Measurements from ENCODE around the gene PLEKHA4. TPM values are rescaled to one million over a fixed set of nuclear protein-coding genes. Genes with fewer than 3 reads are reported as not detected.

The PLEKHA4 gene
- polyA plus RNA-seq, 3 donors, result 0.69 to 1.5 (median 1.1) TPM

DNA sequence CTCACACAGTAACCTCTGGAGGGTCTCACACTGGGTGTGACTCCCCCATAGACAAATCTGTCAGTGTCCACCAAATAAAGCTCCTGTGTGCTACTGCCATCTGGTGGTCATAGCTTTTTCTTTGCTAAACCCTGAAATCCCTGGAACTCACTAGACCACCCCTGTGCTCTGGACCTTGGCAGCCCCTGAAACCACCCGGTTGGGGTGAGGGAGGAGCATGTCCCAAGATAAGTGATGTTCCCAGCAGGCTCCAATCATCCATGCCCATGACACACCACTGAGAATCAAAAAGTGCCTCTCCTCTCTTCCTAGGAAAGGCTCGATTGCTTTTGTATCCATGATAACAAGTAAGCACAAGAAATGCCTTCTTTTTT lies 25.6 kb downstream of the PLEKHA4 start:
- Histone ChIP-seq H3K79me2 (ENCODE audit: insufficient read depth, low read length) (no peaks in the 10 kb centered on the region), H3K4me1 (ENCODE audit: control insufficient read depth in 1 of 2, insufficient read depth in 2 of 2, low read length in 2 of 2) (no peaks in the 10 kb centered on the region), H2AFZ (ENCODE audit: insufficient read depth, low read depth, low read length, poor library complexity, severe bottlenecking) (no peak overlapping the region), H3K9me3 (replicated peaks in 1 of 2; ENCODE audit: control insufficient read depth in 1 of 2, insufficient read depth in 1 of 2, low read length in 2 of 2) (no peaks in the 10 kb centered on the region), H3K9ac (ENCODE audit: insufficient read depth, low read length, poor library complexity, severe bottlenecking) (no peak overlapping the region), H3K27me3 (ENCODE audit: control insufficient read depth in 2 of 2, insufficient read depth in 2 of 2, low read length in 2 of 2) (peaks cover 0 to under 1% of the 10 kb centered on the region in 2 donors), H3K36me3 (replicated peaks in 1 of 2; ENCODE audit: control insufficient read depth in 1 of 2, insufficient read depth in 2 of 2, low read length in 2 of 2) (no peaks in the 10 kb centered on the region), H4K20me1 (ENCODE audit: insufficient read depth, low read length) (no peaks in the 10 kb centered on the region), H3K4me2 (replicated peaks; ENCODE audit: extremely low read depth, low read length, poor library complexity, severe bottlenecking) (no peak overlapping the region), H3K27ac (ENCODE audit: low read depth in 1 of 2, low read length in 2 of 2) (no peak overlapping the region), H3K4me3 (replicated peaks in 1 of 3; ENCODE audit: low read depth in 2 of 3, low read length in 3 of 3) (no peak overlapping the region)
- no peak overlapping the region for H3K4me3 Mint-ChIP-seq
- no CpG with 5 or more reads among the region's 2 CpGs for WGBS (ENCODE audit: insufficient coverage)
- no peak overlapping the region for H3K27ac Mint-ChIP-seq
- intact Hi-C loops (cut with micrococcal nuclease), result loop anchor here (2.0 kb wide), 2 partner anchors 52 to 54 kb away; no protein-coding TSS in a partner anchor
- peaks cover 2% of the 10 kb centered on the region for H3K4me1 Mint-ChIP-seq
- H3K27me3 Mint-ChIP-seq (ENCODE audit: low read depth in 3 of 3), result peaks cover 2 to 4% (median 3%) of the 10 kb centered on the region in 3 donors
- peak; percentile 77 for TF ChIP-seq CTCF (IDR thresholded peaks at IDR 0.05)
- H3K9me3 Mint-ChIP-seq, result peaks cover 0 to 3% (median 0%) of the 10 kb centered on the region in 7 donors
- DNase-seq, result peak; percentile 36 to 60 (median 53)
- H3K36me3 Mint-ChIP-seq, result no peaks in the 10 kb centered on the region

DNA sequence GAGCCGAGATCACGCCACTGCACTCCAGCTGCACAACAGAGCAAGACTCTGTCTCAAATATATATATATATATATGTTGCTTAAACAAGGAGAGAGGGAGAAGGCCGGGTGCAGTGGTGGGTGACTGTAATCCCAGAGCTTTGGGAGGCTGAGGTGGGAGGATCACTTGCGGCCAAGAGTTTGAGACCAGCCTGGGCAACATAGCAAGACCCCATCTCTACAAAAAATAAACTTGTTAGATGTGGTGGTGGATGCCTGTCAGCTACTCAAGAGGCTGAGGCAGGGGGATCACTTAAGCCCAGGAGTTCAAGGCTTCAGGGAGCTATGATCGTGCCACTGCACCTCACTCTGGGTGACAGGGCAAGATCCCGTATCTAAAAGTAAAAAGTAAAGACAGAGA lies 26.8 kb downstream of the PLEKHA4 start:
- H3K9me3 ChIP-seq (replicated peaks in 1 of 2; ENCODE audit: control insufficient read depth in 1 of 2, insufficient read depth in 1 of 2, low read length in 2 of 2), result no peaks in the 10 kb centered on the region
- H3K36me3 Mint-ChIP-seq, result peaks cover 0 to 3% of the 10 kb centered on the region in 2 donors
- peaks cover 8 to 9% of the 10 kb centered on the region in 2 donors for H3K4me1 ChIP-seq (ENCODE audit: control insufficient read depth in 1 of 2, insufficient read depth in 2 of 2, low read length in 2 of 2)
- peaks cover 8% of the 10 kb centered on the region for H3K4me1 Mint-ChIP-seq
- no peak overlapping the region for H2AFZ ChIP-seq (ENCODE audit: insufficient read depth, low read depth, low read length, poor library complexity, severe bottlenecking)
- H4K20me1 ChIP-seq (ENCODE audit: insufficient read depth, low read length), result no peaks in the 10 kb centered on the region
- TF ChIP-seq CTCF (IDR thresholded peaks at IDR 0.05), result no peak
- H3K9me3 Mint-ChIP-seq, result peaks cover 0 to 3% (median 0%) of the 10 kb centered on the region in 7 donors
- H3K27me3 Mint-ChIP-seq (ENCODE audit: low read depth in 3 of 3), result peaks cover 11 to 13% (median 12%) of the 10 kb centered on the region in 3 donors
- no peak overlapping the region for H3K4me2 ChIP-seq (replicated peaks; ENCODE audit: extremely low read depth, low read length, poor library complexity, severe bottlenecking)
- H3K27me3 ChIP-seq (ENCODE audit: control insufficient read depth in 2 of 2, insufficient read depth in 2 of 2, low read length in 2 of 2), result peaks cover 0 to 13% of the 10 kb centered on the region in 2 donors
- no peaks in the 10 kb centered on the region for H3K79me2 ChIP-seq (ENCODE audit: insufficient read depth, low read length)
- H3K36me3 ChIP-seq (replicated peaks in 1 of 2; ENCODE audit: control insufficient read depth in 1 of 2, insufficient read depth in 2 of 2, low read length in 2 of 2), result no peaks in the 10 kb centered on the region
- no peak overlapping the region for H3K27ac Mint-ChIP-seq
- H3K9ac ChIP-seq (ENCODE audit: insufficient read depth, low read length, poor library complexity, severe bottlenecking), result no peak overlapping the region
- DNase-seq, result no peak
- H3K4me3 Mint-ChIP-seq, result no peak overlapping the region
- WGBS (ENCODE audit: insufficient coverage), result 96% methylated on average over 2 of the region's 6 CpGs
- no peak overlapping the region for H3K27ac ChIP-seq (ENCODE audit: low read depth in 1 of 2, low read length in 2 of 2)
- intact Hi-C loops (cut with micrococcal nuclease), result no loop called here
- H3K4me3 ChIP-seq (replicated peaks in 1 of 3; ENCODE audit: low read depth in 2 of 3, low read length in 3 of 3), result no peak overlapping the region
